Activated naive CD4-positive, alpha-beta T cell treated with anti-CD3 and anti-CD28 coated beads for 36 hours (primary cell): ENCODE measurements around the gene SEMA3G. TPM values are rescaled to one million over a fixed set of nuclear protein-coding genes. Genes with fewer than 3 reads are reported as not detected.

ENCODE experiments used
- CTCF ChIA-PET: fragments of 350-600 bp; sonication (Branson Sonifier 250); formaldehyde crosslinking; loops from one replicate; lab custom pipeline; 2021; ENCODE audit warnings: antibody characterized with exemption; lab: Charles Lee
- DNase-seq: peaks from one replicate; pipeline ENCODE4 v3.0.0-alpha.2; 2020
- H3K27ac Mint-ChIP-seq: one replicate; pipeline ENCODE4 v1.8.0; 2021; ENCODE audit warnings: mild to moderate bottlenecking, mixed read lengths
- H3K27me3 Mint-ChIP-seq: one replicate; pipeline ENCODE4 v1.8.0; 2021; ENCODE audit warnings: low read depth, mixed read lengths
- H3K36me3 Mint-ChIP-seq: one replicate; pipeline ENCODE4 v1.8.0; 2021; ENCODE audit warnings: low read depth, mixed read lengths
- H3K4me1 Mint-ChIP-seq: one replicate; pipeline ENCODE4 v1.8.0; 2021; ENCODE audit warnings: low read depth, mixed read lengths
- H3K4me3 Mint-ChIP-seq: one replicate; pipeline ENCODE4 v1.8.0; 2021; ENCODE audit warnings: mild to moderate bottlenecking, moderate library complexity, mixed read lengths
- H3K9me3 Mint-ChIP-seq: one replicate; pipeline ENCODE4 v1.8.0; 2021; ENCODE audit warnings: mixed read lengths
- intact Hi-C: fragments of 100-400 bp; cut with micrococcal nuclease; formaldehyde crosslinking; loops from one replicate; pipeline ENCODE4 v1.15.1; 2023
- total RNA-seq, 2 experiments: library from RNA; stranded (reverse); gene quantifications; one replicate each; pipeline ENCODE4 v1.2.3, GENCODE V29; 2021

Gene SEMA3G
- total RNA-seq, result not detected

DNA sequence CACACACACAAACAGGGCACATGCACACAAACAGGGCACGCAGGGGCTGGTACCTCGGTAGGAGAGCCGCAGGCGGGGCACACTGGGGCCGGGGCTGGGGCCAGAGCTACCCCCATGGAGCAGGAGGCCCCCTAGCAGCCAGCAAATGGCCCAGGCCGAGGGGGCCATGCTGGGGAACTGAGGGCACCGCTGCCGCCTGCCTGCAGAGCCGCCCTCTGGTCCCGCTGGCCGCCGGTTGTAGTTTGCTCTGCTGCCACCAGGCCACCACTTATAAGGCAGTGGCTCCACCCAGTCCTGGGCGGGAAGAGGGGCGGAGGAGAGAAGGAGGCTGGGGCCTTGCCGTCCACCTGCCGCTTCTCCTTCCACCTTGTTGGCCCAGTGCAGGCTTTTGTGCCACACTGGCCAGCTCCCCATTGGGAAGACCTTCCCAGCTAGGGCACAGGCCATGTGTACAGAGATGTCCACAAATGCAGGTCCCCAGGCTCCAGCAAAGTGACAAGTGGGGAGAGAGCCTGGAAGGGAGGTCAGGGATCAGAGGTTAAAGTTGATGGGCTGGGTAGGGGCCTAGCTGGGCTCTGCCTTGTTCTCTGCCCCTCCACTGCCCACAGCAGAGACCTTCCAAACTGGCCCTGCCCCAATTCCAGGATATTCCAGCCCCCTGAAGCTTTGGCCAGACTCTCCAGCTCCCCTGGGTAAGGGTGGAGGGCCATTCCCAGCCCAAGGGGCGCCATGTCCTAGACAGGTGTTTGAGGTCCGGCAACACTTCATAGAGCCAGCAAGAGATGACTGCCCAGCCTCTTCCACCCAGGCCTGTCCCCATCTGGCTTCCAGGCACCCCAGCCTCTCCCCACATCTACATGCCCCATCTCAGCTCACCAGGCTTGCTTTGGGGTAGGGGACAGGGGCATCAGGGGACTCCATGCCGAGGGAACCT is at the start of gene SEMA3G:
Gene SEMA3G, minus strand, starts transcription at position 244 of the 934 bp plus-strand sequence. Its CDS starts 76 bp downstream, at position 168.
- no peak within 1 kb of the TSS for H3K27ac Mint-ChIP-seq

DNA sequence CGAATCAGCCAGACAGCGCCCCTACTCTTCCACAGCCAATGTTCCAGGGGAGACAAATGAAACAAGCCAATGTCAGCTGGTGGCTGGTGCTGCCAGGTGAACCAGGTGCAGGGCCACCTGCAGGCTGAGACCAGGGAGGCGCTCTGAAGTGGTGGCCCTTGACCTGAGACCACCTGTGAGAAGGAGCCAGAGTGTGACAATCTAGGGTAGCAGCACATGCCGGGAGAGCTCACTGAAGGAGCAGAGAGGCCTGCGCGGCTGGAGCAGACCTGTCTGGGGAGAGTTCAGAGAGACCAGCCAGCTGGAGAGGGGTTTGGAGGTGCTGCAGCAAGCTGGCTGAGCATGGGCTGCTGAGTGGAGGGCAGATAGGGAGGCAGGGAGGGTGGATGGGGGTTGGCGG is 49.5 kb upstream of the SEMA3G start:
- Mint-ChIP-seq H3K4me1 (no peaks in the 10 kb centered on the region), H3K9me3 (no peaks in the 10 kb centered on the region), H3K4me3 (no peak overlapping the region), H3K27ac (no peak overlapping the region), H3K36me3 (peaks cover 6% of the 10 kb centered on the region), H3K27me3 (no peaks in the 10 kb centered on the region)
- DNase-seq, result no peak
- CTCF ChIA-PET, result no interaction called here
- intact Hi-C loops, result no loop called here

More for the DNA sequence above, at the start of gene SEMA3G:
- peaks cover 4% of the 10 kb centered on the region for H3K4me1 Mint-ChIP-seq
- no peaks in the 10 kb centered on the region for H3K9me3 Mint-ChIP-seq
- peak; percentile 80 for DNase-seq
- no peaks in the 10 kb centered on the region for H3K27me3 Mint-ChIP-seq
- no peak within 1 kb of the TSS for H3K4me3 Mint-ChIP-seq
- CTCF ChIA-PET, result interaction anchor here (0.8 to 8.5 kb wide), 13 partner anchors 11 to 1927 kb away, joined by 3 to 81 read pairs (median 4); partner anchors contain the start of gene NISCH
- no peaks in the 10 kb centered on the region for H3K36me3 Mint-ChIP-seq
- intact Hi-C loops, result loop anchor here (5.0 kb wide), 1 partner anchor 108 kb away; no protein-coding TSS in a partner anchor

- no peaks in the 10 kb centered on the region for H3K4me1 Mint-ChIP-seq
- H3K27me3 Mint-ChIP-seq, result no peaks in the 10 kb centered on the region
- peaks cover 6% of the 10 kb centered on the region for H3K36me3 Mint-ChIP-seq
- CTCF ChIA-PET, result no interaction called here
- no peak for DNase-seq
- no peak overlapping the region for H3K27ac Mint-ChIP-seq
- no peaks in the 10 kb centered on the region for H3K9me3 Mint-ChIP-seq
- no peak overlapping the region for H3K4me3 Mint-ChIP-seq
- intact Hi-C loops, result no loop called here
Observed at GRCh38 chr3:52493232-52494017, 48.5 kb upstream of the SEMA3G start.

- Mint-ChIP-seq H3K27me3 (no peaks in the 10 kb centered on the region), H3K9me3 (no peaks in the 10 kb centered on the region), H3K27ac (no peak overlapping the region), H3K4me3 (no peak overlapping the region), H3K4me1 (no peaks in the 10 kb centered on the region), H3K36me3 (peaks cover 9% of the 10 kb centered on the region)
- intact Hi-C loops, result no loop called here
- DNase-seq, result no peak
- CTCF ChIA-PET, result interaction anchor here (1.2 kb wide), 1 partner anchor 26 kb away, joined by 3 read pairs; no protein-coding TSS in a partner anchor
Observed at GRCh38 chr3:52492059-52492458, 47.2 kb upstream of the SEMA3G start.

GRCh38 chr3:52490939-52491526 is 46.1 kb upstream of the SEMA3G start:
- CTCF ChIA-PET, result interaction anchor here (0.8 kb wide), 1 partner anchor 48 kb away, joined by 3 read pairs; no protein-coding TSS in a partner anchor
- no peak for DNase-seq
- intact Hi-C loops, result no loop called here
- no peak overlapping the region for H3K27ac Mint-ChIP-seq
- no peaks in the 10 kb centered on the region for H3K4me1 Mint-ChIP-seq
- H3K27me3 Mint-ChIP-seq, result no peaks in the 10 kb centered on the region
- H3K9me3 Mint-ChIP-seq, result no peaks in the 10 kb centered on the region
- H3K36me3 Mint-ChIP-seq, result peaks cover 9% of the 10 kb centered on the region
- H3K4me3 Mint-ChIP-seq, result no peak overlapping the region

GRCh38 chr3:52490035-52490938 is 45.4 kb upstream of the SEMA3G start:
- Mint-ChIP-seq H3K36me3 (peaks cover 9% of the 10 kb centered on the region), H3K27ac (no peak overlapping the region), H3K27me3 (no peaks in the 10 kb centered on the region), H3K4me3 (no peak overlapping the region), H3K9me3 (no peaks in the 10 kb centered on the region), H3K4me1 (no peaks in the 10 kb centered on the region)
- intact Hi-C loops, result no loop called here
- CTCF ChIA-PET, result interaction anchor here (0.8 kb wide), 1 partner anchor 49 kb away, joined by 3 read pairs; no protein-coding TSS in a partner anchor
- no peak for DNase-seq

DNA sequence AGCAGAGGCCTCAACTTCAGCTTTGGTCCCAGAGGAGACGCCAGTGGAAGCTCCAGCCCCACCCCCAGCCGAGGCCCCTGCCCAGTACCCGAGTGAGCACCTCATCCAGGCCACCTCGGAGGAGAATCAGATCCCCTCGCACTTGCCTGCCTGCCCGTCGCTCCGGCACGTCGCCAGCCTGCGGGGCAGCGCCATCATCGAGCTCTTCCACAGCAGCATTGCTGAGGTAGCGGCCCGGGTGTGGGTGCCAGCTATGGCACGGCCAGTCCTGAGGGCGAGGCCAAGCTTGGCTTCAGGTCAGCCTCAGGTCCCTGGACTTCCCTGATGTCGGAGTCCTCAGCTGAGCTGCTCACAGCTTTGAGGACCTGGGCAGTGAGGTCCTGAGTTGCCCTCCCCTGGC is 44.5 kb upstream of the SEMA3G start:
- Mint-ChIP-seq H3K36me3 (peaks cover 9% of the 10 kb centered on the region), H3K27me3 (no peaks in the 10 kb centered on the region), H3K4me1 (no peaks in the 10 kb centered on the region), H3K9me3 (no peaks in the 10 kb centered on the region), H3K27ac (no peak overlapping the region), H3K4me3 (no peak overlapping the region)
- CTCF ChIA-PET, result no interaction called here
- intact Hi-C loops, result no loop called here
- no peak for DNase-seq

GRCh38 chr3:52488746-52489145 is 43.8 kb upstream of the SEMA3G start:
- no peak for DNase-seq
- Mint-ChIP-seq H3K4me3 (no peak overlapping the region), H3K9me3 (no peaks in the 10 kb centered on the region), H3K4me1 (no peaks in the 10 kb centered on the region), H3K27ac (no peak overlapping the region), H3K36me3 (peaks cover 9% of the 10 kb centered on the region), H3K27me3 (no peaks in the 10 kb centered on the region)
- intact Hi-C loops, result no loop called here
- CTCF ChIA-PET, result no interaction called here

GRCh38 chr3:52487788-52488691 is 43.1 kb upstream of the SEMA3G start:
- no peak overlapping the region for H3K27ac Mint-ChIP-seq

DNA sequence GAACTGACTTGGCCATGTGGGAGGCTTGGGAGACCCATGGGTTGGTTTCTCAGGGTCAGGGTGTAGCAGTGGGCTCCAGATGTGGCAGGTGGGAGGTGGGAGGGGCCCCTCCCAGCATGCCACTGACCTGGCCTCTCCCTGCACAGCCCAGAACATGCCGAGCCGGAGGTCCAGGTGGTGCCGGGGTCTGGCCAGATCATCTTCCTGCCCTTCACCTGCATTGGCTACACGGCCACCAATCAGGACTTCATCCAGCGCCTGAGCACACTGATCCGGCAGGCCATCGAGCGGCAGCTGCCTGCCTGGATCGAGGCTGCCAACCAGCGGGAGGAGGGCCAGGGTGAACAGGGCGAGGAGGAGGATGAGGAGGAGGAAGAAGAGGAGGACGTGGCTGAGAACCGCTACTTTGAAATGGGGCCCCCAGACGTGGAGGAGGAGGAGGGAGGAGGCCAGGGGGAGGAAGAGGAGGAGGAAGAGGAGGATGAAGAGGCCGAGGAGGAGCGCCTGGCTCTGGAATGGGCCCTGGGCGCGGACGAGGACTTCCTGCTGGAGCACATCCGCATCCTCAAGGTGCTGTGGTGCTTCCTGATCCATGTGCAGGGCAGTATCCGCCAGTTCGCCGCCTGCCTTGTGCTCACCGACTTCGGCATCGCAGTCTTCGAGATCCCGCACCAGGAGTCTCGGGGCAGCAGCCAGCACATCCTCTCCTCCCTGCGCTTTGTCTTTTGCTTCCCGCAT is 42.3 kb upstream of the SEMA3G start:
- CTCF ChIA-PET, result no interaction called here
- H3K27me3 Mint-ChIP-seq, result no peaks in the 10 kb centered on the region
- H3K9me3 Mint-ChIP-seq, result no peaks in the 10 kb centered on the region

More at GRCh38 chr3:52487788-52488691, 43.1 kb upstream of the SEMA3G start:
- H3K4me1 Mint-ChIP-seq, result no peaks in the 10 kb centered on the region
- no peaks in the 10 kb centered on the region for H3K9me3 Mint-ChIP-seq
- H3K27me3 Mint-ChIP-seq, result no peaks in the 10 kb centered on the region
- CTCF ChIA-PET, result no interaction called here
- H3K36me3 Mint-ChIP-seq, result peaks cover 9% of the 10 kb centered on the region
- DNase-seq, result no peak
- H3K4me3 Mint-ChIP-seq, result no peak overlapping the region
- intact Hi-C loops, result no loop called here

More for the DNA sequence above, 42.3 kb upstream of the SEMA3G start:
- no peaks in the 10 kb centered on the region for H3K4me1 Mint-ChIP-seq
- no peak overlapping the region for H3K27ac Mint-ChIP-seq
- DNase-seq, result no peak
- peaks cover 7% of the 10 kb centered on the region for H3K36me3 Mint-ChIP-seq
- no peak overlapping the region for H3K4me3 Mint-ChIP-seq
- intact Hi-C loops, result no loop called here
